NCI-H82 (cell line): ENCODE results near the gene PRAMEF13.
"Not testable (repeated sequence)": the region's sequence is repeated elsewhere in the genome, so short reads cannot be mapped to it uniquely, and the experiment has no call there.

ENCODE experiments used
- DNase-seq: peaks from one replicate; lab custom pipeline; 2025; lab: John Stamatoyannopoulos, UW

PRAMEF13 gene, protein sequence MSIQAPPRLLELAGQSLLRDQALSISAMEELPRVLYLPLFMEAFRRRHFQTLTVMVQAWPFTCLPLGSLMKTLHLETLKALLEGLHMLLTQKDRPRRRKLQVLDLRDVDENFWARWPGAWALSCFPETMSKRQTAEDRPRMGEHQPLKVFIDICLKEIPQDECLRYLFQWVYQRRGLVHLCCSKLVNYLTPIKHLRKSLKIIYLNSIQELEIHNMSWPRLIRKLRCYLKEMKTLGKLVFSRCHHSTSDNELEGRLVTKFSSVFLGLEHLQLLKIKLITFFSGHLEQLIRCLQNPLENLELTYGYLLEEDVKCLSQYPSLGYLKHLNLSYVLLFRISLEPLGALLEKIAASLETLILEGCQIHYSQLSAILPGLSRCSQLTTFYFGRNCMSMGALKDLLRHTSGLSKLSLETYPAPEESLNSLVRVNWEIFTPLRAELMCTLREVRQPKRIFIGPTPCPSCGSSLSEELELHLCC

DNA sequence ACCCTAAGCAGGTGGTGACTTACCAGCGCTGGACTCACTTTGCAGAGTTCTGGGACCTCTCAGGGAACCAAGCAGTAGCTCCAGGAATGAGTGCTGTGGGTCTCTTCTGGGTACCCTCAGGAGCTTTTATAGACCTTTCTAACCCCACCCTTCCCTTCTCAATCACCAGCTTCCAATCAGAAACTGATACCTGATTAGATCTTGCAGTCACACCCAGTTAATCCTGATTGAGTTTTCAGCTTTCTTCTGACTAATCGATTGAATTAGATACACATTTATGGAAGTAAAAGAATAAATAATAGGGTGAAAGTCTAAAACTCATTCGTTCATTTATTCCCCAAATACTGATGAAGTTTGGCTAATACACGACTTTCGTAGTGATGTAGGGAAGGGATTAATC, at the start of gene PRAMEF13:
PRAMEF13 (minus strand) TSS at position 101 of the 400 bp plus-strand sequence. CDS start 1,820 bp downstream, outside the sequence.
- DNase-seq = not testable (repeated sequence)

DNA sequence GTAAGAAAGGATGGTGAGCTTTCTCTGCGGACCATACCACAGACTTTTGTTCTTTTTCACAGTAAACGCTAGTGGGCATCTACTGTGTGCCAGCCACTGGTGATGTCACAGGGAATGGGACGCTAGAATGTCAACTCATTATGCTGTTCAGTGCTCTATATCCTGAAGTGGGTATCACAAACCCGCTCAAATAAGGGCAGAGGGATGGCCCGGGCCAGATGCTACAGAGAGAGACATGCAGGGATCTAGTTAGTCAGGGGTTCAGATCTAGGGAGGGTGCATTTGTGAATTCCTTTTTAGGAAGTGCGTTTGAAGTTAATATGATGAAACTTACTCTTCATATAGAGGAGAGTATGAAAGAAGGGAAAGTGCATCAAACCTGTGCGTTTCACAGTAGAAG, 45.9 kb upstream of the PRAMEF13 start:
- DNase-seq = not testable (repeated sequence)

DNA sequence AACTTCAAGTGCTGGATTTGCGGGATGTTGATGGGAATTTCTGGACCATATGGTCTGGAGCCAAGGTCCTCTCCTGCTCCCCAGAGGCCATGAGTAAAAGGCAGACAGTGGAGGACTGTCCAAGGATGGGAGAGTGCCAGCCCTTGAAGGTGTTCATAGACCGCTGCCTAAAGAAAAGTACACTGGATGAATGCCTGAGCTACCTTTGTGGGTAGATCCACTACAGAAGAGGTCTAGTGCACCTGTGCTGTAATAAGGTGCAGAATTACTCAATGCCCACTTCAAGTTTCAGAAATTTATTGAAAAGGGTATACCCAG, 45.3 kb upstream of the PRAMEF13 start:
- not testable (repeated sequence) for DNase-seq

DNA sequence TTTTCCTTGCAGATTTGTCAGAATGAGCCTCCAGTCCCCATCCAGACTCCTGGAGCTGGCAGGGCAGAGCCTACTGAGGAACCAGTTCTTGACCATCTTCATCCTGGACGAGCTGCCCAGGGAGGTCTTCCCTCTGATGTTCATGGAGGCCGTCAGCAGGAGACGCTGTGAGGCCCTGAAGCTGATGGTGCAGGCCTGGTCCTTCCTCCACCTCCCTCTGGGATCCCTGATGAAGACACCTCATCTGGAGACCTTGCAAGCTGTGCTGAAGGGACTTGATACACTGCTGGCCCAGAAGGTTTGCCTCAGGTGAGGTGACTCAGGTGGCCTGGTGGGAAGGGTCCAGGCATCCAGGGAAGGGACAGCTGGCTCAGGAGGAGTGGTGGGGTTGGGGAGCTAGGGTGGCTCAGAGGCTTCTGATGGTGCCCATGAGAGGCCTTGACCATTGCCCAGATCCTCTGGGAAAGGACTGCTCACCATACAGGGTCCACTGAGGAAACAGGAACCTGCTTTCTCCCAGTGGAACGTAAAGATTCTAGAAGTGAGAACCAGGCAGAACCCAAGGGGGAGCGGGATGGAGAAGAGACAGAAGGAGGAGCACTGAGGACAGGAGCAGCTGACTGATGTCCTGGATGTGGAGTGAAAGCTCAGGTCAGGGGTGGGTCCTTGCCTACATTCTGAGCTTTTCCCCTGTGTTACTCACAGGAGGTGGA, 44.8 kb upstream of the PRAMEF13 start:
- not testable (repeated sequence) for DNase-seq

DNA sequence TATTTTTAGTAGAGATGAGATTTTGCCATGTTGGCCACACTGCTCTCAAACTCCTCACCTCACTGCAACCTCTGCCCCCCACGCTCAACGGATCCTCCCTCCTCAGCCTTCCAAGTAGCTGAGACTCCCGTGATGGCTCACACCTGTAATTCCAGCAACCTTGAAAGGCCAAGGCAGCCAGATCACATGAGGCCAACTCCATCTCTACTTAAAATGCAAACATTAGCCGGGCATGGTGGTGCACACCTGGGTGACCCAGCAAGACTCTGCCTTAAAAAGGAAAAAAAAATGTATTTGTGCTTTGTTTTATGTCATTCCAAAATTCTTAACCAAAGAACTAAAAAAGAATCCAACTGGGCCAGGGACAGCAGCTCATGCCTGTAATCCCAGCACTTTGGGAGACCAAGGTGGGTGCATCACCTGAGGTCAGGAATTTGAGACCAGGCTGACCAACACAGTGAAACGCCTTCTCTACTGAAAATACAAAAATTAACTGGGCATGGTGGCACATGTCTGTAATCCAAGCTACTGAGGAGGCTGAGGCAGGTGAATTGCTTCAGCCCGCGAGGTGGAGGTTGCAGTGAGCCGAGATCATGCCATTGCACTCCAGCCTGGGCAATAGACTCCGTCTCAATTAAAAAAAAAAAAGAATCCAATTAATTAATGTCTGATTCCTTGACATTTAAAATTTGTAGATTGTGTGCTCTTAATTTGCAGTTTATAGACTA, 42.5 kb upstream of the PRAMEF13 start:
- not testable (repeated sequence) for DNase-seq

GRCh38 chr1:13239633-13240032, 38.4 kb upstream of the PRAMEF13 start:
- not testable (repeated sequence) for DNase-seq

DNA sequence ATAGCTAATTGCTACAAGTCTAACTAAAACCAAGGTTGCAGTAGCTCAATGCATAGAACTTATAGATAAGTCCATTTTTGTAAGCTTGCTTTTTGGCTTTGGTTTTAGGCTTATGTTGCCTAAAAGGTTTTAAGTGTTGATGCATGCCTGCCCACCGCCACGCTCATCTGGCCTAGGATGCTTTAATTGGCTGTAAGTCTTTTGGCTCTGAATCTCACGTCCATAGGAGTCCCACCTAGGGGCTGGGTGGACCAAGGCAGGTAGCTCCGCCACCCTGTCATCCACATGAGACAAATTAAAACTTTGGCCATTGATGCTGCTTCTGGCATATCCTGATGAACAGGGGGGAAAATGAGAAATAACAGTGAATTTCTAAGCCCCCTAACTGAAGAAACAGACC, 36.4 kb upstream of the PRAMEF13 start:
- DNase-seq = not testable (repeated sequence)

GRCh38 chr1:13234057-13234456, 32.8 kb upstream of the PRAMEF13 start:
- DNase-seq = not testable (repeated sequence)

- DNase-seq = not testable (repeated sequence)
Measured at GRCh38 chr1:13232056-13232455, 30.8 kb upstream of the PRAMEF13 start.

- DNase-seq = peak; percentile 76
Measured at GRCh38 chr1:13231061-13231750, 30.0 kb upstream of the PRAMEF13 start.

- not testable (repeated sequence) for DNase-seq
Measured at GRCh38 chr1:13230601-13231000, 29.4 kb upstream of the PRAMEF13 start.

DNA sequence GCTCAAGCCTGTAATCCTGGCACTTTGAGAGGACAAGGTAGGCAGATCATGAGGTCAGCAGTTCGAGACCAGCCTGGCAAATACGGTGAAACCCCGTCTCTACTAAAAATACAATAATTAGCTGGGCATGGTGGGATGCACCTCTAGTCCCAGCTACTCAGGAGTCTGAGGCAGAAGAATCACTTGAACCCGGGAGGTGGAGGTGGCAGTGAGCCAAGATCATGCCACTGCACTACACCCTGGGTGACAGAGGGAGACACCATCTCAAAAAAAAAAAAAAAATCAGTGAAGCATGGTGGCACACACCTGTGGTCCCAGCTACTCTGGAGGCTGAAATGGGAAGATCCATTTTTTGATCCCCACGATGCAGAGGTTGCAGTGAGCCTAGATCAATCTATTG, 28.9 kb upstream of the PRAMEF13 start:
- DNase-seq = not testable (repeated sequence)

DNA sequence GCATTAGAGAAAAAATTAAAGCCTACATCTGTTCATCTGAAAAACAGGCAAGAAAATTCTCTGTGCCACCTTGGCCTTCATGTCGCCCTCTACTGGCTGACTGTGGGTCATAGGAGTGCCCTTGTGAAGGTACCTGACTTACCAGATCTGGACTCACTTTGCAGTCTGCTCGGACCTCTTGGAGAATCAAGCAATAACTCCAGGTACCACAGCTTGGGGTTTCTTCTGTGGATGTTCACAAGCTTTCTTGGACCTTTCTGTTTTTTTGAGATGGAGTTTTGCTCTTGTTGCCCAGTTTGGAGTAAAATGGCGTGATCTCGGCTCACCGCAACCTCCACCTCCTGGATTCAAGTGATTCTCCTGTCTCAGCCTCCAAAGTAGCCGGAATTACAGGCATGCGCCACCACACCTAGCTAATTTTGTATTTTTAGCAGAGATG, 27.2 kb upstream of the PRAMEF13 start:
- DNase-seq = peak; percentile 62

DNA sequence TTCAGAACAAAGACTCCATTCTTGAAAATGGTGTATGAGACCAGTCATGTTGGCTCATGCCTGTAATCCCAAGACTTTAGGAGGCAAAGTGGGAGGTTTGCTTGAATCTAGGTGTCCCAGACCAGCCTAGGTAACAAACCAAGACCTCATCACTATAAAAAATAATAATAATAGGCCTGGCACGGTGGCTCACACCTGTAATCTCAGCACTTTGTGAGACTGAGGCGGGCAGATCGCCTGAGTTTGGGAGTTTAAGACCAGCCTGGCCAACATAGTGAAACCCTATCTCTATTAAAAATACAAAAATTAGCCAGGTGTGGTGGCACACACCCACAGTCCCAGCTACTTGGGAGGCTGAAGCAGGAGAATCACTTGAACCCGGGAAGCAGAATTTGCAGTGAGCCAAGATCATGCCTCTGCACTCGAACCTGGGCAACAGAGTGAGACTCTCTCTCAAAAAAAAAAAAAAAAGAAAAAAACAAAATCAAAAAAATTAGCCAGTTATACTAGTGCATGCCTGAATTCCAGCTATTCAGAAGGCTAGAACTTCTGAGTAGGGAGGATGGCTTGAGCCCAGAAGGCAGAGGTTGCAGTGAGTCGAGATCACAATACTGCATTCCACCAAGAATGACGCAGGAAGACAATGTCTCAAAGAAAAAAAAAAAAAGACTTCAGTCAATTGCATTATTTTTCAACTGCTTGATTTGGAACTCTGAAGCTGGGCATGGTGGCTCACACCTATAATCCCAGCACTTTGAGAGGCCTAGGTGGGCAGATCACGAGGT, 26.3 kb upstream of the PRAMEF13 start:
- DNase-seq = not testable (repeated sequence)

- not testable (repeated sequence) for DNase-seq
Measured at GRCh38 chr1:13225675-13226204, 24.5 kb upstream of the PRAMEF13 start, which contains the start of gene PRAMEF18. Gene PRAMEF18, minus strand, starts transcription at chr1:13226154. Its CDS starts 48 bp downstream, at chr1:13226106.

- DNase-seq = no peak
Measured at GRCh38 chr1:13224480-13225060, 23.4 kb upstream of the PRAMEF13 start.

DNA sequence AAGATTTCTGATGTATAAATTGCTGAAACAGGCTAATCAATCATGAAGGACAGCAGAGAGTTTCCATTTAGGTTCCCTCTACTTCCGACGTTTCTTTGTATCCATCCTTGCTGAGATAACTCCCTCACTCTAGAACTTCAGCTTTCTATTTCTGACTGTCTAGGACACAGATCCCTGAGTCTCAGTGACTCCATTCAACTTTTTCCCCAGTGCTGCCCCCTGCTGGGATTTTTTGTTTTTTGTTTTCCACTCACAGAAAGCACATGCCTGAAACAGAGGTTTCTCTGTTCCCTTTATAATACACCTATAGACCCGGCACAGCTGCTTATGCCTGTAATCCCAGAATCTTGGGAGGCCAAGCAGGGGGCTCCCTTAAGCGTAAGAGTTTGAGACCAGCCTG, 21.6 kb upstream of the PRAMEF13 start:
- not testable (repeated sequence) for DNase-seq

DNA sequence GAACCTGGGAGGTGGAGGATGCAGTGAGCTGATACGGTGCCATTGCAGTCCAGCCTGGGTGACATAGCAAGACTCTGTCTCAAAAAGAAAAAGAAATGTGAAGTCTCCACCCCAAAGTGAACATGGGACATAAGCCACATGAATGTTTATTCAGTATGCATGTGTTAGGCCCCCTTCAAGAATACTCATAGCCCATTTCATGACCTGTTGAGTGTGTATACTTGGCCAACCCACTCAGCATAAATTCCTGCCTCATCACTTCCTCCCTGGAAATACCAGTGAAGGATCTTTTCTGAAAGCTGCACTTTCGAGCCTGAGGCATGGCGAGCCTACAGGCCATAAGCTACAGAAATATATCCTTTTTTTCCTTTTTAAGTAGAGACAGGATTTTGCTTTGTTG, 18.0 kb upstream of the PRAMEF13 start:
- not testable (repeated sequence) for DNase-seq

DNA sequence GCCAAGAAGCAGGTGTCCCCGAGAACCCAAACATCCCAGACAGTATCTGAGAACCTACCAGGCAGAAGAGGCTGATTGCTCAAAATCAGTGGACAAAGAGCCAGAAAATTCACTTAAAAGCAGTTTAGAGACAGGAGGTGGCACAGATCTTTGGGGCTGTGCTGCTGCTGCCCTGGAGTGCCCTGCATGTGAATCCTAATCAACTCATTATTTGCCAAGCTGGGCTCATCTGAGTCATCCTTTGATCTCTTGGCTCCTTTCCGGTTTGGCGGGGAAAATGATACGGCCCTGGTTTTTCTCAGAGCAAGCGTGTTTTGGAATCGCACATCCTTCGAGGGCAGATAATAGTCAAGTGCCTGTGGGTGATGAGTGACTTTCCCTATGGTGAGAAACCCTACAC, 15.4 kb upstream of the PRAMEF13 start:
- not testable (repeated sequence) for DNase-seq

- DNase-seq = not testable (repeated sequence)
Measured at GRCh38 chr1:13208712-13209111, 7.5 kb upstream of the PRAMEF13 start.
